Upper lobe of right lung (tissue), 1 donor: Measurements from ENCODE around the gene ABCF3. TPM values are rescaled to one million over a fixed set of nuclear protein-coding genes. Genes with fewer than 3 reads are reported as not detected.
"Not testable (repeated sequence)": the region's sequence is repeated elsewhere in the genome, so short reads cannot be mapped to it uniquely, and the experiment has no call there.

ENCODE experiments used
- ATAC-seq: fragments of 200-7000 bp; cut with Tn5 transposase; one replicate; pipeline ENCODE4 v1.9.1; 2020; ENCODE audit warnings: mild to moderate bottlenecking, moderate library complexity
- DNase-seq: peaks from one replicate; pipeline ENCODE4 v3.0.0-alpha.2; 2020
- H3K27ac ChIP-seq: fragments of 200-600 bp; one replicate; pipeline ENCODE4 v1.8.0; 2022
- H3K27me3 ChIP-seq: fragments of 200-600 bp; one replicate; pipeline ENCODE4 v1.8.0; 2022; ENCODE audit warnings: mild to moderate bottlenecking
- H3K36me3 ChIP-seq: fragments of 200-600 bp; one replicate; pipeline ENCODE4 v1.8.0; 2022
- H3K4me1 ChIP-seq: fragments of 200-600 bp; one replicate; pipeline ENCODE4 v1.8.0; 2022
- H3K4me3 ChIP-seq: fragments of 200-600 bp; one replicate; pipeline ENCODE4 v1.8.0; 2022; ENCODE audit warnings: mild to moderate bottlenecking
- H3K9me3 ChIP-seq: fragments of 200-600 bp; one replicate; pipeline ENCODE4 v1.8.0; 2022
- CTCF ChIP-seq: fragments of 200-600 bp; IDR thresholded peaks from one replicate; pipeline ENCODE4 v1.8.0; 2022; ENCODE audit warnings: antibody characterized with exemption
- intact Hi-C: fragments of 100-400 bp; cut with DNase I; formaldehyde crosslinking; loops from one replicate; pipeline ENCODE4 v1.11.0; 2022
- total RNA-seq: library from RNA; stranded (reverse); fragmentation: NEBNext Ultra II Directional; extraction: Animal tissue kit (Norgen Biotek cat#: 25700); gene quantifications from one replicate; pipeline ENCODE4 v1.2.1, GENCODE V29; 2021
- donor health status: DM: no; HTN: yes; CAD: no; lungs with severe emphysema.

Gene ABCF3
- total RNA-seq, 1 donor from 2014 or later = 60.9 TPM

GRCh38 chr3:184145111-184145524 lies 40.9 kb upstream of the ABCF3 start:
- Histone ChIP-seq H3K4me3 (no peak overlapping the region), H3K4me1 (no peaks in the 10 kb centered on the region), H3K27me3 (no peaks in the 10 kb centered on the region), H3K27ac (no peak overlapping the region), H3K9me3 (no peaks in the 10 kb centered on the region), H3K36me3 (peaks cover 68% of the 10 kb centered on the region)
- intact Hi-C loops = loop anchor here (10.0 kb wide), 1 partner anchor 100 kb away; the partner anchor contains the start of genes ALG3 and EEF1AKMT4
- ATAC-seq = peak; percentile 90
- DNase-seq = peak; percentile 66
- peak; percentile 45 for TF ChIP-seq CTCF

- DNase-seq = no peak
- Histone ChIP-seq H3K27ac (no peak overlapping the region), H3K27me3 (no peaks in the 10 kb centered on the region), H3K4me1 (no peaks in the 10 kb centered on the region), H3K9me3 (no peaks in the 10 kb centered on the region), H3K36me3 (peaks cover 61% of the 10 kb centered on the region), H3K4me3 (no peak overlapping the region)
- ATAC-seq = no peak
- intact Hi-C loops = loop anchor here (10.0 kb wide), 1 partner anchor 99 kb away; the partner anchor contains the start of genes ALG3 and EEF1AKMT4
- no peak for TF ChIP-seq CTCF
These were observed 40.2 kb upstream of the ABCF3 start for GRCh38 chr3:184145751-184146270.

GRCh38 chr3:184148076-184148475 lies 37.9 kb upstream of the ABCF3 start:
- no peak overlapping the region for H3K4me3 ChIP-seq
- intact Hi-C loops = loop anchor here (10.0 kb wide), 1 partner anchor 97 kb away; the partner anchor contains the start of genes ALG3 and EEF1AKMT4
- no peak for TF ChIP-seq CTCF
- no peaks in the 10 kb centered on the region for H3K4me1 ChIP-seq
- H3K36me3 ChIP-seq = peaks cover 38% of the 10 kb centered on the region
- DNase-seq (no peak), ATAC-seq (peak; percentile 51)
- no peak overlapping the region for H3K27ac ChIP-seq
- H3K27me3 ChIP-seq = no peaks in the 10 kb centered on the region
- H3K9me3 ChIP-seq = no peaks in the 10 kb centered on the region

- Histone ChIP-seq H3K4me3 (no peak overlapping the region), H3K27ac (no peak overlapping the region), H3K36me3 (peaks cover 28% of the 10 kb centered on the region), H3K9me3 (no peaks in the 10 kb centered on the region), H3K27me3 (no peaks in the 10 kb centered on the region), H3K4me1 (peaks cover under 1% of the 10 kb centered on the region)
- intact Hi-C loops = loop anchor here (10.0 kb wide), 1 partner anchor 96 kb away; the partner anchor contains the start of genes ALG3 and EEF1AKMT4
- ATAC-seq = no peak
- no peak for DNase-seq
- no peak for TF ChIP-seq CTCF
These were observed 36.9 kb upstream of the ABCF3 start for GRCh38 chr3:184149123-184149522.

GRCh38 chr3:184149770-184150169 lies 36.2 kb upstream of the ABCF3 start:
- H3K36me3 ChIP-seq = peaks cover 21% of the 10 kb centered on the region
- intact Hi-C loops = loop anchor here (10.0 kb wide), 1 partner anchor 95 kb away; the partner anchor contains the start of genes ALG3 and EEF1AKMT4
- ATAC-seq, DNase-seq, H3K27ac ChIP-seq, H3K4me1 ChIP-seq, H3K27me3 ChIP-seq, H3K4me3 ChIP-seq, H3K9me3 ChIP-seq: not testable (repeated sequence)

GRCh38 chr3:184154885-184155643 lies 30.9 kb upstream of the ABCF3 start, which contains the start of gene DVL3:
Gene DVL3, plus strand, starts transcription at chr3:184155377. Its CDS starts 259 bp downstream, at chr3:184155636.
- Histone ChIP-seq H3K4me1 (peaks cover 32% of the 10 kb centered on the region), H3K36me3 (no peaks in the 10 kb centered on the region), H3K27me3 (no peaks in the 10 kb centered on the region), H3K27ac (peak within 1 kb of the TSS; percentile 85), H3K4me3 (peak within 1 kb of the TSS; percentile 97), H3K9me3 (no peaks in the 10 kb centered on the region)
- intact Hi-C loops = no loop called here
- TF ChIP-seq CTCF = no peak
- peak; percentile 96 for ATAC-seq
- DNase-seq = peak; percentile 91
